ENCODE data around the gene NVL.

DNA sequence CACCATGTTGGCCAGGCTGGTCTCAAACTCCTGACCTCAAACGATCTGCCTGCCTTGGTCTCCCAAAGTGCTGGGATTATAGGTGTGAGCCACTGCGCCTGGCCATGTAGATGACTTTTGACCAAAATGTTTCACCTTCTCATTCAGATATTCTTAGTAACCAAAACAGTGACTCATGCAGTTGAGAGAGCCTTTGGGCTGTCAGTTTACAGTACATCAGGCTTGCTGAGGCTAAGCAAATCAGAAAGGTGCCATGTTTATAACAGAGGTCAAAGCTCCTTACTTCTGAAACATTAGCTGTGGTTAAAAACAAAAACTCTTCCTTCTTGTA, 47.7 kb upstream of the NVL start:
- no peak for TF ChIP-seq POLR2AphosphoS5 (IDR thresholded peaks at IDR 0.05)
- no peak for TF ChIP-seq CTCF (IDR thresholded peaks at IDR 0.05)
